Stimulated activated CD8-positive, alpha-beta memory T cell treated with anti-CD3 and anti-CD28 coated beads, Interleukin-7, amount 100 ng/mL, for 4 hours (primary cell): ENCODE data around the gene ZFYVE9.

Experiments used
- DNase-seq, 2 donors: peaks; one replicate each; pipeline ENCODE4 v3.0.0-alpha.2; 2020; ENCODE audit warnings: low read depth in 2 of 2

The ZFYVE9 gene

DNA sequence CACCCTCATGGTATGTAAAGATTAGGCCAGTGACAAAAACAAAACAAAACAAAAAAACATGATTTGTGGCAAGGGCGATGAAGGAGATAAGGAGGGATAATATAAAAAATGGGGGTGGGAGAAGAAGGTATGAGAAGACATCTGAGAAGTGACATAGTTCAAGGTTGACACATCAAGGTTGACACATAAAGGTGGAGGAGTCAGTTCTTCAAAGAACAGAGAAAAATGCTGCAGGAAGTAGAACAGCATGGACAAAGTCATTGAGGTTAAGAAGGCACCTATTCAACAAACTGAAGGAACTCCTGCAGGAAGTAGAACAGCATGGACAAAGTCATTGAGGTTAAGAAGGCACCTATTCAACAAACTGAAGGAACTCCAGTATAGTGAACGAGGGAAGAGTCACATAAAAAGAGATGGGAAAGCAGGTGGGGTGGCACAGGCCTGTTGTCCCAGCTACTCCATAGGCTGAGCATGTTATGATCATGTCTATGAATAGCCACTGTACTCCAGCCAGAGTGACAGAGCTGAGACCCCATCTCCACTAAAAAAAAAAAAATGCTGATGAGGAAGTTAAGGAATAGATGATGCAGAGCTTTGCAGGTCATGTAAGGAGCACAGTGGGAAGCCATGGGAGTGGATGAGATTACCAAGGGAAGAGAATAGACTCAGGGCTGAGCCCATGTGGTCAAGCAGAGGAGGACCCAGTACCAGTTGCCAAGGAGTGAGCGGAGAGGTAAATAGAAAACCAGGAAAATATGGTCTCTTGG is 101.5 kb downstream of the ZFYVE9 start:
- no peak for DNase-seq

DNA sequence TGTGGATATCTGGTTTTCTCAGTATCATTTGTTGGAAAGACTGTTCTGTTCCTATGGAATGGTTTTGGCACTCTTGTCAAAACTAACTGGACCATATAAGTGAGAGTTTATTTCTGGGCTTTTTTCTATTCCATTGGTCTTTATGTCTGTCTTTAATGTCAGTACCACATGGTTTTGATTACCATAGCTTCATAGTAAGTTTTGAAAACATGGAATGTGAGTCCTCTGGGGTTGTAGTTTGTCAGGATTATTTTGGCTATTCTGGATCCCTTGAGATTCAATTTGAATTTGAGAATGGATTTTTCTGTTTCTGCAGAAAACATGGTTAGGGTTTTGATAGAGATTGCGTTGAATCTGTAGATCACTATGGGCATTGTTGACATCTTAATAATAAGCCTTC is 107.9 kb downstream of the ZFYVE9 start:
- no peak for DNase-seq

DNA sequence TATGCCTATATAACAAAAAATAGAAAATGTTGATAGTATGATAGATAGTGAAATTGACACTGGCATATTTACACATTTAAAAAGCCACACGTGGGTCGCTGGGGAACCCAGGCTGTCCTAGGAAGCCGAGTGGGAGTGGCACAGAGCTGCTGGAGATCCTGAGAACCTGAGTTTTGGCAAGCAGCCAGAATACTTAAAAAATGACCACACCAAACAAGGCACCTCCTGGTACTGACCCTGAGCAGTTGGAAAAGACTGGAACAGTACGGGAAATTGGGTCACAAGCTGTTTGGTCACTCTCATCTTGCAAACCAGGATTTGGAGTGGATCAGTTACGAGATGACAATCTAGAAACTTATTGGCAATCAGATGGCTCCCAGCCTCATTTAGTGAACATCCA is 111.5 kb downstream of the ZFYVE9 start:
- no peak for DNase-seq

DNA sequence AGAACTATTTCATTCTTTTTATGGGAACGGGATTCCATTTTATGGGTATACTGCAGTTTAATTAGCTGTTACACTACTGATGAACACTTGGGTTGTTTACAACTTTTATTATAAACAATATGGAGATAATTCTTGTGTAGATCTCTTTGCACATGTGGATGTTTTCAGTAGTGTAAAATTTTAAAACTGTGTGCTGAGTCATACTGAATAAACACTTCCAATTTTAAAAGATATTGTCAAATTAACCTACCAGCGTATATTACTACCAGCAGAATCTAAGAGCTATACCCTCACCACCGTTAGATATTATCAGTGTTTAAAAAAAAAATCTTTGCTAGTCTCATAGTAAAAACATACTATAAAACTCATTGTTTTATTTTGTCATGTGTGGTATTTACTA is 118.0 kb downstream of the ZFYVE9 start:
- DNase-seq: no peak

DNA sequence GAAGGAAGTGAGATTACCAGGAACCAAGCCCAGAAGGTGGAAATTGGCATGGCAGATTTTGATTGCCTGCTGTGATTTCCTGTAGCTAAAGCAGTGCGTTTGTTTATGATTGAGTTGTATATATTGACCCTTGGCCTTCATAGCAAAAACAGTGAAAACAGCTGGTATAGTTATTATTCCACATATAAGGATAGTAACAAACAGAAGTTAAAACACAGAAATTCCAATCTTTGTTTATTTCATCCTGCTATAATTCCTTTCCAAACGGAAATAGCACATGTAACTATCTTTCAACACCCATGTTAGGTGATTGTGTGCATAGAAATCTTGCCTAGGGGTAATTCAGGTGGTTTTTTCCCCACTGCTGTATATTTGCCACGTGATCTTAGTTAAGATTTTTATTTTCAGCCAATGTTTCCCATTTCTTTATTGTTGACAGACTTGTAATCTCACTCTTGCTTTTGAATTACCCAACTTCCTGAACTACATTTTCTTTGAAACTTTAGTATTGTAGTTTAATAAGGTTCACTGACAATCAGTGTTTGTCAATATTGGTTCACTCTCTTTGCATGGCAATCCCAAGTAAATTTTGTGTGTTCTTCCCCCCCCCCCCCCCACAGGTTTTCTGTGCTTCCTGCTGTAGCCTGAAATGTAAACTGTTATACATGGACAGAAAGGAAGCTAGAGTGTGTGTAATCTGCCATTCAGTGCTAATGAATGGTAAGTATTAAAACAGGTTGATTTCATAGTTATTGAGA is 121.4 kb downstream of the ZFYVE9 start:
- DNase-seq: no peak

DNA sequence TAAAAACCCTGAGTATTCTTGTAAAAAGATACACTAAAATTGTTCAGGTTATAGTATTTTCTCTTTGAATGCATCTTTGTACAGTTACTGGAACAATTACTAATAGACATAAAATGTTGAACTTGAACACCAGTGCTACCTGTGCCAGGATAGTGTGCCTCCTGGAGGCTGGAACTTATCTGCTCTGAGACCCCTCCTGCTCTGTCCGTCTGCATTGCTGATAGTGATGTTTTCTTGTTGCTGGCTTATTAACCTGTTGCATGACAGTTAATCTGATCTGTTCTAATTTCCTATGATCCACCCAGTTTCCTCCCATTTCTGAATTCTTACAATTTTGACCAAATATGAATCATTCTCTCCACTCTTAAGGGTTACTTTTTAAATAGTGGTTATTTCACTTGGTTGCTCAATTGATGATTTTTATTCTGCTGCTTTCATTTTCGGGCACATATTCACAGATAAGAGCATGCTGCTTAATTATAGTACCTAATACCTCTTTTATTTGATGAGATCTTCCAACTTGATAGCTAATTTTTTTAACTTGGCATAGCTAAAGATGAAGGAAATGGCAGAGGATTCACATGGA is 122.7 kb downstream of the ZFYVE9 start:
- DNase-seq: no peak

DNA sequence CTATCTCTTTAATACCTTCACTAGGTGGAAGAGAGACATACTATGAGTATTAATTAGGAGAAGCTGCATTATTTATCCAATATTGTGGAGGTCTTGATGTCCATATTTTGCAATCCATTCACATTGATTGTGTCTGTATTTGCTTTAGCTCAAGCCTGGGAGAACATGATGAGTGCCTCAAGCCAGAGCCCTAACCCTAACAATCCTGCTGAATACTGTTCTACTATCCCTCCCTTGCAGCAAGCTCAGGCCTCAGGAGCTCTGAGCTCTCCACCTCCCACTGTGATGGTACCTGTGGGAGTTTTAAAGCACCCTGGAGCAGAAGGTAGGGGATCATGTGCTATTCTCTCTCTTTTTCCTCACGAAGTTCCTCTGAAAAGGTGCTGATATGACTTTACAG is 124.6 kb downstream of the ZFYVE9 start:
- DNase-seq: no peak

DNA sequence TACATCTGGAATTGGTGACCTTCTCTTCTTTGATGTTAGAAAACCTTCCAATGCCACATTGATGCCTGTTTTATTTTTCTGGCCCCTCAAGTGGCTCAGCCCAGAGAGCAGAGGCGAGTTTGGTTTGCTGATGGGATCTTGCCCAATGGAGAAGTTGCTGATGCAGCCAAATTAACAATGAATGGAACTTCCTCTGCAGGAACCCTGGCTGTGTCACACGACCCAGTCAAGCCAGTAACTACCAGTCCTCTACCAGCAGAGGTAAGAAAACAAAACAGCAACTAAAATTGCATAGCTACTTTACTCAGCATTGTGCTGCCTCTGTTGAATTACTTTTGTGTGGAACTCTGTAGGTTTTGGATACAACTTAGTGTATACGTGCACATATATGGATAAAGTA is 126.5 kb downstream of the ZFYVE9 start:
- DNase-seq: no peak

DNA sequence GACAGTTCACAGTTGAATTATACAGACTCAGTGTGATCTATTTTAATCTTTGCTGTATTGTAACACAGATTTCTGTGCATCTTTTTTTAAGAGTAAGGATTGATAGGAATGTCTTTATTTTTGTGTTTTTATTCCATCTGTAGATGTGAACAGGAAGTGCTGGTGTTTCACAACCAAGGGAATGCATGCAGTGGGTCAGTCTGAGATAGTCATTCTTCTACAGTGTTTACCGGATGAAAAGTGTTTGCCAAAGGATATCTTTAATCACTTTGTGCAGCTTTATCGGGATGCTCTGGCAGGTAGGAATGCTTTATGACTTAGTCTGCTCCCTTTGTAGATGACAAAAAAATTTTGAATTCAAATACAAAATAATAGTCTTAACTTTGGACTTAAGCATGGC is 139.6 kb downstream of the ZFYVE9 start:
- no peak for DNase-seq

DNA sequence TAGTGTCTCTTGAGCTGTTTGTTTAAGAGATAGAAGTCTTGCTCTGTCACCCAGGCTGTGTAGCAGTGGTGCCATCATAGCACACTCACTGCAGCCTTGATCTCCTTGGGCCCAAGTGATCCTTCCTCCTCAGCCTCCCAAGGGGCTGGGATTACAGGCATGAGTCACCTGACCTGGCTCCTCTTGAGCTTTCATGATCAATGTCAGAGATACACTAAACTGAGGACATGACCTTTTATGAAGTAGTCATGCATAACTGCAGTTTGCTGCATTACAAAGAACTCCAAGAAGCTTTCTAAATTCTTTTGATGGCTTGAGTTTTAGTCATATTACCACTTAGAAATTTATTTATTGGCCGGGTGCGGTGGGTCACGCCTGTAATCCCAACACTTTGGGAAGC is 146.4 kb downstream of the ZFYVE9 start:
- no peak for DNase-seq

DNA sequence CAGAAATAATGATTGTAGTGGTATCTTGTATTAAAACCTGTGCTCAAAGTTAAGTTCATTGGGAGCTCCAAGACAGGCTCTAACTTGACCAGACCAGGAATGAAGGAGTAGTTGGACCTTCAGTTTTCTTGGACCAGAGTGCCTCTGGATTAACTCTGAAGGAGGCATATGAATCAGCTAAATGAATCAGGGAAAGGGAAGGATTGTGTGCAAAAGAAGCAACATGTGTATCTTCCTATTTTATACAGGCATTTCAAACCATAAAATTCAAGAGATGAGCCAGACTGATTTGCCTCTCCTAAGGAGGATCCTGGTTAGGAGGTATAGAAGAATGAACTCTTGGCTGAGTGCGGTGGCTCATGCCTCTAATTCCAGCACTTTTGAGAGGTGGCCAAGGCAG is 152.7 kb downstream of the ZFYVE9 start:
- DNase-seq: no peak

DNA sequence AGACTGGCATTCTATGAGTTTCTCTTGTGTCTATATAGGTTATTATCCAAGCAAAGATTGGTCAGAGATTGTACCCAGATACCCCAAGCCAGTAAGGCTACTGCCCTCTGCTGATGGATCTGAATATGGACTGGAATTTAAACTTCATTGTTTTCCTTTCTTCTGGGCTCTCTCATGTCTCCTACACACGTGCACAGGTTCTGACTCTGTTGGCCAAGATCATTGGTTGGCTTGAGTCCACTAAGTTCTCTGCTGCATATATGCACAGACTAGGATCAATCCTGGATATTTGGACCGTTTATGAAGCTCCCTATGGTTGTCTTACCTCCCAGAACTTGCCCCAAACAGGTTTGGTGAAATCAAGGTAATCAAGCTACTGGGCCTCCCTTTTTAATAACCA is 154.5 kb downstream of the ZFYVE9 start:
- DNase-seq: no peak

DNA sequence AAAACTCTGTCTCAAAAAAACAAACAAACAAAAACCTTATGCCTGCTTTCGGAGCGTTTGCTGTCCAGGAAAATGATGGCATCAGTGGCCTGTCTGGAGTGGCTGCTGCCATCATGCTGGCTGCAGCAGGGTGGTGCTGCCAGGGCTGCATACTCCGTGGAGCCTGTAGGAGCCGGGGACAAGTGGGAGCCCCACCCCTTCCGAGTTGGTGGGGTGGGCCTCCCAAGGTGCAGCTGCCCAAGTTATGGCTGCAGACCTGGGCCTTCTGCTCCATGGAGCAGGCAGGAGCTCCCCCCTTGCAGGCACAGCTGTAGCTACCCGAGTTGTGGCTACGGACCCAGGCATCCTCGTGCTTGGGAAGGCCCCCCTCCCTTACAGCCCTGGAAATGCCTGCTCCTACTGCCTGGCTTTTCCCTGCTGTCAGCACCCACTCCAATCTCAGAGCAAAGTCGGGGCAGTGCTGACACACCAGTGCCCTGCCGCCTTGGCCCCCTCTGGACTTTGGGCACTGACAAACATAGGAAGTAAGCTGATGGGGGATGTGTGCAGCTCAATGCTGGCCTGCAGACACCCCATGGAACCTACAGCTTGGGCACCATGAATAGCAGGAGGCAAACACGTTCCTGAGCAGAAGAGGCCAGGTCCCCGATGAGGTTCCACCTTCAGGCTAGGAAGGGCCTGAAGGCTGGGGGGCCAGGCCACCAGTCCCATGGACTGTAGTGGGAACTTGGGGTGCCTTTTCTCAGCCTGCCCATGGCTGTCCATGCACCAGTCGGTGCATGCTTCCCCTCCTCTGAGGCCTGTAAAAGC is 163.7 kb downstream of the ZFYVE9 start:
- DNase-seq: no peak

DNA sequence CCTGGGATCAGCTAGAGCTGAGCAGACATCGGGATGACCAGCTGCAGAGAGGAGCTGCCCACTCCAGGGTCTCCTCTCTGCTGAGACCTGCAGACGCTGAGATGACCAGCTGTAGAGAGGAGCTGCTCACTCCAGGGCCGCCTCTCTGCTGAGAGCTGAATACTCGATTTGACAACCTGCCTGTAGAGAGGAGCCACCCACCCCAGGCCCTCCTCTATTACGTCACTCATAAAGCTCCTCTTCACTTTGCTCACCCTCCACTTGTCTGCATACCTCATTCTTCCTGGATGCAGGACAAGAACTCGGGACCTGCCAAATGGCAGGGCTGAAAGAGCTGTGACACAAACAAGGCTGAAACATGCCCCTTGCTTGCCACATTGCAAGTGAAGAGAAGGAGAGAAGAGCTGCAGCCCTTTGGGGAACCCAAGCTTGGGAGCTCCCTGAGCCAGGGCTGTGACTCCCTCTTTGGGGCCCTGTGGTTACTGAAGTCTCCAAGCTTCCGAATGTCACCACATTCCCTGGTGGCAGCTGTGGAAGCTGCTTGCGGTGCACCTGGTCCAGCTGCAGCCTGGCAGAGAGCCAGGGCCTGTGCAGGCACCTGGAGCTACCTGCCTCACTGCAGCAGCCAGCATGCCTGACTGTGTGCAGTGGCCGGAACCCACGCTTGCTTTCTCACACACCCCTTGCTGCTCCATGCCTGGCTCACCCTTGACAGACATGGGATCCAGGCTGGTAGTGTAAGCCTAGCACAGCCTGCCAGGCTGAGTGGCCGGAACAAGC is 164.5 kb downstream of the ZFYVE9 start:
- DNase-seq: no peak

DNA sequence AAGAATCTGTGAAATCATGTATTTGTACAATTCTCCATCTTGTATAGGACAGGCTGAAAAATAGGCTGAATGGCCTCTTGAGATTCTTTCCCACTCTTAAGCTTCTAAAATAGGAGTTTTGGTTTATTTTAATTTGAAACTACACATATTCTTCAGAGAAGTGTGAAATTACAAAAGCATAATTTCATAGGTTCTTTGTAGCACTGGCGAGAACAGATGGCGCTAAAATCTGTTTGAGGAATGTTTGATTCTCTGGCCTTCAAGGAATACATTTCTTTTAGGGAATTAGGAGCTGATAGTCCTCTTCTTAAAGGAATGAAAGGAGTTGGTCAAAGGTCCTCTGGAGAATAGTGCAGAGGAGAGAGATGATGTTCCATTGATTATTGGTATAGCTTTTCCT is 179.2 kb downstream of the ZFYVE9 start:
- DNase-seq: no peak

DNA sequence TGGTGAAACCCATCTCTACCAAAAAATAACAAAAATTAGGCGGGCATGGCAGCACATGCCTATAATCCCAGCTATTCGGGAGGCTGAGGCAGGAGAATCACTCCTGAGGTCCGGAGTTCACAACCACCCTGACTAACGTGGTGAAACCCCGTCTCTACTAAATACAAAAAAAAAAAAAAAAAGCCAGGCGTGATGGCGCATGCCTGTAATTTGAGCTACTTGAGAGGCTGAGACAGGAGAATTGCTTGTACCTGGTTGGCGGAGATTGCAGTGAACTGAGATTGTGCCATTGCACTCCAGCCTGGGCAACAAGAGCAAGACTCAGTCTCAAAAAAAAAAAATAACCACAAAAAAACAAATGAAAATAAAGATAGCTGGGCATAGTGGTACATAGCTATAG is 181.8 kb downstream of the ZFYVE9 start:
- no peak for DNase-seq

DNA sequence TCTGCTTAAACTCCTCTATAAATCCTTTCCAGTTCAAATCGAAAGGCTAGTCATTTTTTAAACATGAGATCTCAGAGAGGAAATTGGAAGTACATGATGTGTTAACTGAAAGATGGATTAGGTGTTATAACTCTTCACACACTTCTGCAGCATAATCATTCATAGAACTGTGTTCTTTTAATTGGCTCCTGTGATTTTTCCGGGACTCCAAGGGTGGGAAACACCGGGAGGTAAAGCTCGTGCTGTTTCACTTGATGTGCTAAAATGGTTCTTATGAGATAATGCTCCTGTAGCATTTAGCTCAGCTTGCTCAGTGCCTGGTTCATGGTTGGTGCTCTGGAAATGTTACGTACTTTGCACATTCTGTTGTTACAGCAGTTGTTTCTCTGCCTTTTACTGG is 183.9 kb downstream of the ZFYVE9 start:
- no peak for DNase-seq

DNA sequence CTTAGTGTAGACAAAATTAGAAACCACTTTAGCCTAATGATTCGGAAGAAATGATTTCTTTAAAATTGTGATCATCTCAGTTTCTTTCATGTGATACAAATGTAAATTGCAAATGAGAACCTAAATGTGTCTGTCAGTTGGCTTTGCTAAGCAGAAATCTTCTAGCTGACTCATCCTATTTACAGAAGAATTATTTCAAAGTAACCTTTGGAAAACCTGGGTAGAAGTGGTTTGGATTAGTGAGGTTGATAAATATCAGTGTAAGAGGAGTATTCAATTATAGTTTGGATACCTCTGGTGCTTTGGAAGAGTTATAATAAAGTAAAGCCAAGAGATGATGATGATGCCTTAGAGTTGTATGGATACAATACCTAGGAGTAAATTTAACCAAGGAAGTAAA is 186.7 kb downstream of the ZFYVE9 start:
- DNase-seq: no peak

DNA sequence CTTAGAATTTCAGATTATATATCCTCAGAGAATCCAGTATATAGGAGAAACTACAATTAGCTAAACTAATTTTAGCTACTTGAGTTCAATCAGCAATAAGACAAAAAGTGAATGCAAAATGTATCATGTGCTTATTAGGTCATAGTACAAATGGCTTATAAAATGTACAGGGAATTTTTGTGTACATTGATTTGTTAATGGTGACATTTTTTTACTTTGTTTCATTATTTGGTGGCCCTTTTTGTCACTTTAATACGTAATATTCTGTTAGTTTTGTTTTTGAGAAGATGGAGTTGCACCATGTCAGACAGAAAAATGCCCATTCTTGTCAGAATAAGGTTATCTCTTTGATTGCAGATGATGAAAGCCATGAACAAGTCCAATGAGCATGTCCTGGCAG is 190.5 kb downstream of the ZFYVE9 start:
- no peak for DNase-seq

DNA sequence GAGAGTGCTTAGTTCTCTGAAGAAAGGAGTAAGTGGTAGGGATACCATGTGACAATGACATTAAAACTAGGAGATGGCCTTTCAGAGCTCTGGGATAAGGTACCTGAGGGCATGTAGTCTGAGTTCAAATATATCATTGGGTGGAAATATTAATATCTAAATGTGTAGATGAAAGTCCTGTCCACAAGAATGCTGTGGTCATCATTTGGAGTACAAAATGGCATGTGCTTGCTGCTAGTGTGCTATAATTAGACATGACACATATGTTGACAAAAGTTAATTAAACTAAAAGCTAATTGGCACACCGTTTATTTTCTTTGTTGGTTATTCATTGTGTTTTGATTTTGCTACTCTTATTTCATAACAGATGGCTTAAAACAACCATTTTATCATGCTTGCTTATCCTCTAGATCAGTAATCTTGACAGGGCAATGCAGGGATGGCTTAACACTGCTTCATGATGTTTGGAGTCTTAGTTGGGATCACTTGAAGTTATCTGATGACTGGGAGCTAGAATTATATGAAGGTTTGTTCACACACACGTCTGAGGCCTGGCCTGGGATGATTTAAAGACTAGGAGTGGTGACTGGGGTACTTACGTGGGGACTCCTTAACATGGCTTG is 193.1 kb downstream of the ZFYVE9 start:
- DNase-seq: no peak

DNA sequence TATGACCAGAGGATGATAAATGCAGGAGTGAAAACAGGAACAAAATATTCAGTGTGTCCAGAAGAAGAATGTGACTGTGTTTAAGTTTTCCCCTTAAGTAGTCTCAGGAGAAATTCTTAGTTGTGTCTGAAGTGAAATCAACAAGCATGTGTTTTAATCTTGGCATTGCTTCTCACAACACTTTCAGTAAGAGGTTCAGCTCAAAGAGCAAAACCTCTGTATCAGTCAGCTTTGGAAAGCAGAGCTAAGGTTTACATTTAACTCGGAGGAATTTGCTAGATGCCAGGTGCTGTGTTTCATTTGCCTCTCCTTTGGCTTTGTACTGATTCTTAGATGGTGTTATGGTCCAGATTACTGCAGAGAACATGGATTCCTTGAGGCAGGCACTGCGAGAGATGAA is 195.6 kb downstream of the ZFYVE9 start:
- no peak for DNase-seq
